ENCODE results near the gene LRFN4. TPM values are rescaled to one million over a fixed set of nuclear protein-coding genes. Genes with fewer than 3 reads are reported as not detected.

The LRFN4 gene
- total RNA-seq, 4 donors from 2014 or later = 5.5 to 14.1 (median 10.3) TPM

DNA sequence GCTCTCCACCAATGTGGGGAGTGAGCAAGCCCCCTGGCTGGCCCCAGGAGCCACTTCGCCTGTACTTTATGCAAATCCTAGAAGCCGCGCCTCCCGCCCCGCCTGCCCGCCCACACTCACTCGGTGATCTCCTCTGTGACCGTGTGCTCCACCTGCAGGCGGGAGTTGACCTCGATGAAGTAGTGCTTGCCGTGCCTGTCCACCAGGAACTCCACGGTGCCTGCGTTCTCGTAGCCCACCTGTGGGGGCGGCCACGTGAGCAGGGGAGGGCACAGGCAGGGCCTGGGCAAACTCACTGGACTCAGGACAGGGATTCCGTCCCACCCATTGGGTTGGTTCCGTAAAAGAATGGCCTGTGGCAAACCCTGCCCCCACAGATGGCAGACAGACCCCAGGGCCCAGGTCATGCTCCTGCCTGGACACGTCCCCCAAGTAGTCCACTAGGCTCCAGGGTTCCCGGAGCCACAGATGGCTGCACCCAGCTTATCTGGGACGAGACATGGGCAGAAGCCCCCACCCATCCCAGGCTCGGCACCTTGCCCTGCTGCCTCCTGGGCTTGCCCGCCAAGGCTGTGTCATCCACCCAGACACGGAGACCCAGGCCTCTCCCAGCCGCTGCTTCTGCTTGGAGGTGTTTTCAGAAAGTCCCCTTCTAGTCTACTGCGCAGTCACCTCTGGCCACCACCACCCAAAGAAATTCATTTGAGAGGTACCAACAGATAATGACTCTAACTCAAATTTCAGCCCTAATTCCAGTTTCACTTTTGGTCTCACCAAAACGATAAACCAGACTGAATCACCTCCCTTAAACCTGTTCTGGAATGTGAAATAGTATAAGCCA is 12.1 kb downstream of the LRFN4 start:
- TF ChIP-seq, protein P1, sequence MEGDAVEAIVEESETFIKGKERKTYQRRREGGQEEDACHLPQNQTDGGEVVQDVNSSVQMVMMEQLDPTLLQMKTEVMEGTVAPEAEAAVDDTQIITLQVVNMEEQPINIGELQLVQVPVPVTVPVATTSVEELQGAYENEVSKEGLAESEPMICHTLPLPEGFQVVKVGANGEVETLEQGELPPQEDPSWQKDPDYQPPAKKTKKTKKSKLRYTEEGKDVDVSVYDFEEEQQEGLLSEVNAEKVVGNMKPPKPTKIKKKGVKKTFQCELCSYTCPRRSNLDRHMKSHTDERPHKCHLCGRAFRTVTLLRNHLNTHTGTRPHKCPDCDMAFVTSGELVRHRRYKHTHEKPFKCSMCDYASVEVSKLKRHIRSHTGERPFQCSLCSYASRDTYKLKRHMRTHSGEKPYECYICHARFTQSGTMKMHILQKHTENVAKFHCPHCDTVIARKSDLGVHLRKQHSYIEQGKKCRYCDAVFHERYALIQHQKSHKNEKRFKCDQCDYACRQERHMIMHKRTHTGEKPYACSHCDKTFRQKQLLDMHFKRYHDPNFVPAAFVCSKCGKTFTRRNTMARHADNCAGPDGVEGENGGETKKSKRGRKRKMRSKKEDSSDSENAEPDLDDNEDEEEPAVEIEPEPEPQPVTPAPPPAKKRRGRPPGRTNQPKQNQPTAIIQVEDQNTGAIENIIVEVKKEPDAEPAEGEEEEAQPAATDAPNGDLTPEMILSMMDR (IDR thresholded peaks at IDR 0.05) = no peak
- no peak for TF ChIP-seq POLR2A (IDR thresholded peaks at IDR 0.05)
- no peak overlapping the region for H3K4me3 ChIP-seq (ENCODE audit: low read depth, poor library complexity, severe bottlenecking)
- 60 to 73% methylated on average over 18 to 24 of the region's 27 CpGs for WGBS, 2 donors
- DNase-seq (ENCODE audit: low spot score in 2 of 2) = no peak
- intact Hi-C loops (cut with DNase I; ENCODE audit: low total_unique reads) = no loop called here

DNA sequence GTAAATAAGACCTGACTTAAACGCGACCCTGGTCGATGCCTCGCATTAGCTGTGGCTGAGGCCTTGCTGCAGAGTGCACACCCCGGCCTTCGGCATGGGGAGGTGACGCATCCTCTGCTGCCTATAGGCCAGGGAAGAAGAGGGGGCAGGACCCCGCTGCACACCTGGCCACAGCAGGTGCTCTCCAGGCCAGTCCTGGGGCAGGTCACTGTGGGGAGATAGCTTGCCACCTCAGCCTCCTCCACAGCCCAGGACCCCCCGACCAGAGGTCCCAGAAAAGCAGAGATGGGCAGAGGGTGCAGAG is 12.7 kb downstream of the LRFN4 start:
- DNase-seq (ENCODE audit: low spot score in 2 of 2) = no peak
- TF ChIP-seq, protein P1 (IDR thresholded peaks at IDR 0.05) = no peak
- no peak for TF ChIP-seq POLR2A (IDR thresholded peaks at IDR 0.05)
- 95 to 98% methylated on average over 8 to 9 of the region's 9 CpGs for WGBS, 2 donors
- intact Hi-C loops (cut with DNase I; ENCODE audit: low total_unique reads) = no loop called here
- no peak overlapping the region for H3K4me3 ChIP-seq (ENCODE audit: low read depth, poor library complexity, severe bottlenecking)

- intact Hi-C loops (cut with DNase I; ENCODE audit: low total_unique reads) = no loop called here
- DNase-seq (ENCODE audit: low spot score in 2 of 2) = no peak
- TF ChIP-seq POLR2A (IDR thresholded peaks at IDR 0.05) = no peak
- TF ChIP-seq, protein P1 (IDR thresholded peaks at IDR 0.05) = no peak
- no peak overlapping the region for H3K4me3 ChIP-seq (ENCODE audit: low read depth, poor library complexity, severe bottlenecking)
- WGBS, 2 donors = 96 to 97% methylated on average over 8 to 14 of the region's 16 CpGs
Observed at GRCh38 chr11:66870131-66870530, 13.3 kb downstream of the LRFN4 start.

DNA sequence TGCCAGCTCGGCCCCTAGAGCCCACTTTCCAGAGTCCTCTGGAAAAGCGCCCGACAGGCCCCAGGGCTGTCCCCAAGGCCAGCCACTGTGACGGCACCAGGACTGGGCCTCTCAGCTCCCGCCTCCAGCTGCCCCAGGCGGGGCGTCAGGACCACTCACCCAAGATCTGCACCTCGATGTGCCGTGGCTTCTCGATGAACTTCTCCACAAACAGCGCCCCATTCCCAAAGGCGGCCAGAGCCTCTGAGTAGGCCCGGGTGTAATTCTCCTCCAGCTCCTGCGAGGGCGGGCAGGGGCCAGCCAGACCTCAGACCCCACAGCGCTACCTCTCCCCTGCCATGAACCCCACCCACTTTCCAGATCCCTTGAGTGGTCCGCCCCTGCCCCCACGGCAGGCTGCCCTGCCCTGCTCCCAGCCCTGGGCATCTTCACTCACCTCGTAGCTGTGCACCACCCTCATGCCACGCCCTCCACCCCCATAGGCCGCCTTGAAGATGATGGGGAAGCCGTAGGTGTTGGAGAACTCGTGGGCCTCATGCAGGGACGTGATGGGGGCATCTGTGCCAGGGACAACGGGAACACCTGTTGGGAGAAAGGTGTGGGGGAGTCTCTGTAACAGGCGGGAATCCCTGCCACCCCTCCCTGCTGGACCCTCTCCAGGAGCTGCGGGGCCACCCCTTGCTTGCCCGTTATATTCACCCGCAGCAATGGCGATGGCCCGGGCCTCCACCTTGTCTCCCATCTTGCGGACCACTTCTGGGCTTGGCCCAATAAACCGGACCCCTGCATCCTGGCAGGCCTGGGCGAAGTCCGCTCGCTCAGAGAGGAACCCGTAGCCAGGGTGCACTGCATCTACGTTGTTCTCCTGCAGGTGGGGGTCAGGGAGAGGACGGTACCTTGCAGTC is 14.0 kb downstream of the LRFN4 start:
- DNase-seq (ENCODE audit: low spot score in 2 of 2) = no peak
- no peak overlapping the region for H3K4me3 ChIP-seq (ENCODE audit: low read depth, poor library complexity, severe bottlenecking)
- intact Hi-C loops (cut with DNase I; ENCODE audit: low total_unique reads) = no loop called here
- TF ChIP-seq POLR2A (IDR thresholded peaks at IDR 0.05) = no peak
- TF ChIP-seq, protein P1 (IDR thresholded peaks at IDR 0.05) = no peak
- 91 to 93% methylated on average over 37 to 39 of the region's 39 CpGs for WGBS, 2 donors

GRCh38 chr11:66871521-66871901 is 14.6 kb downstream of the LRFN4 start:
- no peak for TF ChIP-seq POLR2A (IDR thresholded peaks at IDR 0.05)
- TF ChIP-seq, protein P1 (IDR thresholded peaks at IDR 0.05) = no peak
- intact Hi-C loops (cut with DNase I; ENCODE audit: low total_unique reads) = no loop called here
- no peak for DNase-seq (ENCODE audit: low spot score in 2 of 2)
- 97% methylated on average over 18 of the region's 18 CpGs for WGBS, 2 donors
- H3K4me3 ChIP-seq (ENCODE audit: low read depth, poor library complexity, severe bottlenecking) = no peak overlapping the region

All from lower leg skin (tissue), 4 donors.